CD4-positive, alpha-beta T cell treated with Interleukin-10 for 1 hour (primary cell): Measurements from ENCODE around the gene THOC5.

Experiments
- DNase-seq: peaks from one replicate; pipeline ENCODE4 v3.0.0-alpha.2; 2020

THOC5 gene

DNA sequence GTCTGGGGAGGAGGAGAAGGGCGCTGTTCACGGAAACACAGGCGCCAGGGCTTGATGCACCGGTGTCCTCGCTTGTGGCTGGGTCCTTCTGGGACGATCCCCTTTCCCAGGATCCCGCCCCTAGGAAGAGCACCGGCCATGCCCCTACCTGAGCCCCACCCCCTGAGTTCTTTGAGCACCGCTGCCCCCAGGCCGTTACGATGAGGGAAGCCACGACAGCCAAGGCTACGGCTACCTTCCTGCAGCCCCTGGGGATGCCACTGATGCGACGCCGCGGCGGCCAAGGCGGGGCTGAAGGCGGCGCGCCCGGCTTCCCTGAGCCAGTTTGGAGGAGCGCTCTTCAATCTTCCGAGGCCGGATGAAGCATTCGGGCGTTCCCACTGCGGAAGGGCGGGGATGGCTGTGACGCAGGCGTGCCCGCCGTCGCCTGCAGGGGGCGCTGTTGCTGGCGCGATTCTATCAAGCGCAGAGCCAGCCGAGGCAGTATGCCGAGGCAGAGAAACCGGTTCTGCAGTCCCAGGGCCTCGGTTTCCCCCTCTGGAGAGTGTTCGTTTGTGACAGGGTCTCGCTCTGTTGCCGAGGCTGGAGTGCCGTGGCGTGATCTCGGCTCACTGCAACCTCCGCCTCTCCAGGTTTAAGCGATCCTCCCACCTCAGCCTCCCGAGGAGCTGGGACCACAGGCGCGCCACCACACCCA lies 83.2 kb downstream of the THOC5 start:
- peak; percentile 70 for DNase-seq

DNA sequence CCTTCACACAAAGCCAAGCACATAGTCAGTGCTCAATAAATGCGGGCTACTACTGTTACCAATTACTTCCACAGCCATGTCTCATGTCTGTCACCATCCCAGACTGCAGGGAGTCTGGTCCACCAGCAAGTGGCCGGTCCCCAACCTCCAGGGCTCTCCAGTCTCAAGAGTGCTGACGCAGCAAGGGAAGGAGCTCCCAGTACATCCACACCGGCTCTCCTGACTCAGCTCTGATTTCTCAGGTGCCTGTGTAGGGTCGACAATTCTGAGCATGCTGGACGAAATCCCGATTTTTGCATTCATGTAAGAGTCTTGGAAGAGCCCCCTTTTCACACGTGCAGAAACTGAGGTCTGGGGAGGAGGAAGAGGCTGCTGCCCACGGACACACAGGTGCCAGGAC lies 83.8 kb downstream of the THOC5 start:
- no peak for DNase-seq

DNA sequence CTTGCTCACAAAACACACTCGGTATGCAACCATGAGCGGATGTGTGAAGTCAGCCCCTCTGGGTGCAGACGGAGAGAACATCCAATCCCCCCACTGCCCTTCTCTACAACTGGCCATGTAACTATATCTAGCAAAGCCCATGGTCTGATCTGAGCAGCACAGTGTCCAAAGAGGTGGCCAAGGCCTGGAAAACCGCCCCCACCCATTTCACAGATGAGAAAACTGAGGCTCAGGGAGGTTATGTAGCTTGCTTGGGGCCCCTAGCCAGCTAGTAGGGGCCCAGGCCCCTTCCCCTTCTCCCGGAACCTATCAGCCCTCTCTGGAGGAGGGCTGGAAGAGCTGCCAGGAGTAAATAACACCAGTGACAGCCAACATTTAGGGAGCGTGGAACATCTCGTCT lies 89.0 kb downstream of the THOC5 start:
- DNase-seq = no peak

DNA sequence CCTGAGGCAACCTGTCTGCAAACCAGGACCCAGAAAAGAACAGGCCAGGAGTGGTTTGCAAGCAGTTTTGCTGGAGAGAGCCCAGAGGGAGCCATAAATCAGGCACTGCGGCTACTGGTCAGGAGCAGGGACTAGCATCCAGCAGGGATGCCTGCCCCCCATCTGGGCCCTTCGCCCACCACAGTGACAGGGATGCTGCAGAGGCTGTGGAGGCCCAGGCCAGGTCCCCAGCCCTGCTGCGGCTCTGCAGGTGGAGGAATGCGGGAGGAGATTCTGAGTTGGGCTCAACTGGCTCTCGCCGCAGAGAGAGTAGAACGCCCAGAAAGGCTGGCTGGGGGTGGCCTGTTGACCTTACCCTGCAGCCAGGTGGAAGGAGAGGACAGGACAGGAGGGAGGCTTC lies 89.9 kb downstream of the THOC5 start:
- DNase-seq = no peak

DNA sequence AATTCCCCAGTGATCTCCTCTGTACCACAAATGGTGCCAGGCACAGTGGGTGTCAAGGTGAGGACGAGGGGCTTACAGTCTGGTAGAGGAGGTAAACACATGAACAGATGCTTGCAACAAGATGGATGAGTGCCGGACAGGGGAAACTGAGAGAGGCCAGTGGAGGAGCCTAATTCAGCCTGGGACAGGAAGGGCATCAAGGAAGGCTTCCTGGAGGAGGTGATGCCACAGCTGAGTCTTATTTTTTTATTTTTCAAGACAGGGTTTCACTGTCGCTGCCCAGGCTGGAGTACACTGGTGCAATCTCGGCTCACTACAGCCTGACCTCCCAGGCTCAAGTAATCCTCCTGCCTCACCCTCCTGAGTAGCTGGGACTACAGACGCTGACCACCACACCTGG lies 92.3 kb downstream of the THOC5 start:
- DNase-seq = no peak

DNA sequence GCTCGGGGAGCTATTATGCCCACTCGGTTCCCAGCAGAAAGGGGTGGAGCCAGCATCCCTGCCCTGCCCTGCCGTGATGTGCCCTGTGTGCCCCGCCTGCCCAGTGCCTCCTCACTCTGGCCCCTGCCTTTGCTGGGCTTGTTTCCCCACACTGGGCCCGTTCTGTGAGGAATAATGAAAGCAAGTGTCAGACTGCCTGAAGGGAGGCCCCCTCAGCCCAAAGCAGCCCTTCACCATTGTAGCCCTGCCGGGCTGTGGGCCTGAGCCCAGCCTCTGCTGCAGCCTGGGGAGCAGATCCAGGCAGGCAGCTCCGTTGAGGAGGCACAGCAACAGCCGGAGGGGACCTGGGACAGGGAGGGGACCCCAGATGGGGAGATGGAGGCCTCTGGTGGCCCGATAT lies 93.8 kb downstream of the THOC5 start:
- DNase-seq = no peak

DNA sequence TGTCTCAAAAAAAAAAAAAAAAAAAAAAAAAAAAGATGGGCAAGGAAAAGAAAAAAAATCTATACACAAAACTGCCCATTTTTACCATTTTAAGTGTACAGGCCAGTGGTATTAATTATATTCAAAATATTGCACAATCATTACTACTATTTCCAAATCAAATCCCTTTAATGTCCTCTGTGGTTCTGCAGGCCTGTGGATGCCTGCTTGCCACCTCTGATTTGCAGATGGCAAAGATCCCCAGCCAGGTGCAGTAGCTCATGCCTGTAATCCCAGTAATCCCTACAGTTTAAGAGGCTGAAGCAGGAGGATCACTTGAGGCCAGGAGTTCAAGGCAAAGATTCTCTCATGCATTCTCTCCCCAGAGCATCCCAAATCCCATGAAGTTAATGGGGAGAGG lies 95.0 kb downstream of the THOC5 start:
- DNase-seq = no peak

DNA sequence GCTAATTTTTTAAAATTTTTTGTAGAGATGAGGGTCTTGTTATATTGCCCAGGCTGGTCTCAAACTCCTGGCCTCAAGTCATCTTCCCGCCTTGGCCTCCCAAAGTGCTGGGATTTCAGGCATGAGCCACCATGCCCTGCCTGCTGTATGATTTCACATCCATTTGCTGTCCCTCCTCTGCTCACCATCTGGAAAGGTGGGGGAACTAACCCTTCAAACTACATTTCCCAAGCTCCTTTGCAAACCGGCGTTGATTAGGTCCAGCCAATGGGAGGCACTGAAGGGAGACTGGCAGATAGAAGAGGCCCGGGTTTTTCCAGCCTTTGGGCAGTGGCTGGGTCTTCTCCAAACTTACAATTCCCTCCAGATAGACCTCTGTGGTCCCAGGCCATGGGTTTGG lies 95.8 kb downstream of the THOC5 start:
- DNase-seq = peak; percentile 16

DNA sequence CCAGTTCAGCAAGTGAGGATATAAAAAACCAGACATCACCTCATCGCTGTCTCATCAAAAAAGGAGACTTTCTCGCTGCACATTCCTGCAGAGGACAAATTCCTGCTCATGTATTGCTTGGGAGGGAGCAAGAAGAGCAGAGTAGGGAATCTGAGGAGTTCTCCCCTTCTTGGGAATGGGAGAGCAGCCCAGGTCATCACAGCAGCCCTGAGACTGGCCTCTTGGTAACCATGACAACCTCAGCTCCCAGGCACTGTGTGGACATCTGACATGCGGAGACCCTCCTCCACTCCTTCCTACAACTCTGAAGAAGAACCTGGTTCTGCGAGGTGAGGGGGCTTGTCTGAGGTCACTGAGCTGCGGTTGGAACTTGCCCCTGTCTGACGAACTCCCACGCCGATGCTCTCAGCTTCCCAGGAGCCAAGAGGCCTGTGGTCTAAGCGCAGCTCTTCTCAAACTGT lies 97.3 kb downstream of the THOC5 start:
- no peak for DNase-seq
